ENCODE data around the gene BNC2. TPM values are rescaled to one million over a fixed set of nuclear protein-coding genes. Genes with fewer than 3 reads are reported as not detected.

The BNC2 gene
- total RNA-seq, 1 donor from 2014 or later, result under 0.01 TPM

DNA sequence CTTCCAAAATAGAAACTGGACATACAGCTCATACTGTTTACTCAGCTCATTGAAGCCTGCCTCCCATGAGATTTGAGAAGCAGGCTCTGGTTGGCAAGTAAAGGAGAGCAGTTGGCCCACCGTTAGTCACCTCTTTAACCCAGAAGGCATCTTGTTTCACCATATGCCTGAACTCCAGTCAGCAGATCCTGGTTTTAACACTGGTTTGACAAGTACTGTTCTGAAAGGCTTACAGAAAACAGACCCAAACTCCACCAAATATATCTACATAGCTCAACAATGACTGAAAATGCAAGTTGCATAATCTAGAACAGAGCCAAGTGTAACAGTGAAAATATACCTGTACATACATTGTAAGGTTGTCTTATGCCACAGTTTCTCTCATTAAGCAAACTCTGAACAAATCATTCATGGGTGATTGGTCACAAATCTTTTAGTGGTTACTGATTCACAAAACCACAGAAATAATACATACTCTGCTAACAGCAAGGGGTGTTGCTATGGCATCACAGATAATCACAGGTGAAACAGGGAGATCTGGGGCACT lies 198.8 kb downstream of the BNC2 start:
- DNase-seq (ENCODE audit: low read depth) (peak; percentile 68), FAIRE-seq (no peak)
- Histone ChIP-seq H3K36me3 (ENCODE audit: control insufficient read depth, insufficient read depth, low read length) (no peaks in the 10 kb centered on the region), H3K27me3 (ENCODE audit: control insufficient read depth, insufficient read depth, low read length) (peaks cover 2% of the 10 kb centered on the region), H3K4me3 (ENCODE audit: low read depth, low read length) (no peak overlapping the region)
- TF ChIP-seq CTCF (IDR thresholded peaks at IDR 0.05; ENCODE audit: insufficient read depth, low read length, severe bottlenecking), result no peak

GRCh38 chr9:16670791-16671190 lies 199.7 kb downstream of the BNC2 start:
- no peak overlapping the region for H3K4me3 ChIP-seq (ENCODE audit: low read depth, low read length)
- FAIRE-seq (no peak), DNase-seq (ENCODE audit: low read depth) (no peak)
- H3K27me3 ChIP-seq (ENCODE audit: control insufficient read depth, insufficient read depth, low read length), result peaks cover 2% of the 10 kb centered on the region
- H3K36me3 ChIP-seq (ENCODE audit: control insufficient read depth, insufficient read depth, low read length), result no peaks in the 10 kb centered on the region
- no peak for TF ChIP-seq CTCF (IDR thresholded peaks at IDR 0.05; ENCODE audit: insufficient read depth, low read length, severe bottlenecking)

- no peak for TF ChIP-seq CTCF (IDR thresholded peaks at IDR 0.05; ENCODE audit: insufficient read depth, low read length, severe bottlenecking)
- Histone ChIP-seq H3K4me3 (ENCODE audit: low read depth, low read length) (no peak overlapping the region), H3K36me3 (ENCODE audit: control insufficient read depth, insufficient read depth, low read length) (no peaks in the 10 kb centered on the region), H3K27me3 (ENCODE audit: control insufficient read depth, insufficient read depth, low read length) (peaks cover 2% of the 10 kb centered on the region)
- no peak for DNase-seq (ENCODE audit: low read depth)
- FAIRE-seq, result no peak
Observed at GRCh38 chr9:16668734-16669295, 201.7 kb downstream of the BNC2 start.

DNA sequence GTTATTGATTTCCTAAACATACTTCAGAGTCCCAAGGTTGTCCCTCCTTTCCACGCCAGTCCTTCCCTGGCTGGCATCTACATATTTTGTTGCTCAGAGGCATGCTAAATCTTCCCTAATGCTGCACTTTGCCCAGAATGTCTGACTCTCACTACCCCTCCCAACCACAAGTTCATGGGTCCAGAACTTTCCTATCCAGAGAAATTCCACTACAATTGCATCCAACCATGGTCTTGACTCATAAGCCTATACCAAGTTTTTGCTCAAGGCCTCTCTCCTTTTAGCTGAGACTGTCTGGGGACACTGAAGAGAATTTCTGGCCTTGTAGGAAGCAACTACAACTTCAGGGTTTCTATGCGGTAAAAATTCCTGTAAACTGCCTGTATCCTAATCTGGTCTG lies 206.3 kb downstream of the BNC2 start:
- H3K27me3 ChIP-seq (ENCODE audit: control insufficient read depth, insufficient read depth, low read length), result peaks cover 2% of the 10 kb centered on the region
- H3K36me3 ChIP-seq (ENCODE audit: control insufficient read depth, insufficient read depth, low read length), result no peaks in the 10 kb centered on the region
- H3K4me3 ChIP-seq (ENCODE audit: low read depth, low read length), result no peak overlapping the region
- FAIRE-seq, result peak; percentile 62
- TF ChIP-seq CTCF (IDR thresholded peaks at IDR 0.05; ENCODE audit: insufficient read depth, low read length, severe bottlenecking), result no peak
- DNase-seq (ENCODE audit: low read depth), result no peak

DNA sequence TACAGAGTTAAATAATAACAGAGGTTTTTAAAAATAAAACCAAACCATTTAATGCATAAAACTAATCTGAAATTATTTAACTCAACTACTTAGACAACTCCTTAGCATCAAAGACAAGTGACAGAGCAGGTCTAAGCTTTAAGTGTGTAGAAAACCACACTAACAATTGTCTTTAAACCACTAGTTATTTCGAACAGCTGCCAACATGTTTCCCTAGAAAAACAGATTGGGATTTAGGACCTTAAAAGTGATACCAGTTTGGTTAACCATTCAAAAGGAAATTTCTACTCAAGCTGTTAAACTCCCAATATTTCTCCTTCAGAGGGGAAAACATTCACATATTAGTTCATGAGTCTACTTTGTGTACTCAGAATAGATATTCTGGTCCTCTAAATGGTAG lies 208.7 kb downstream of the BNC2 start:
- no peak for TF ChIP-seq CTCF (IDR thresholded peaks at IDR 0.05; ENCODE audit: insufficient read depth, low read length, severe bottlenecking)
- H3K27me3 ChIP-seq (ENCODE audit: control insufficient read depth, insufficient read depth, low read length), result no peaks in the 10 kb centered on the region
- FAIRE-seq (no peak), DNase-seq (ENCODE audit: low read depth) (no peak)
- H3K4me3 ChIP-seq (ENCODE audit: low read depth, low read length), result no peak overlapping the region
- no peaks in the 10 kb centered on the region for H3K36me3 ChIP-seq (ENCODE audit: control insufficient read depth, insufficient read depth, low read length)

DNA sequence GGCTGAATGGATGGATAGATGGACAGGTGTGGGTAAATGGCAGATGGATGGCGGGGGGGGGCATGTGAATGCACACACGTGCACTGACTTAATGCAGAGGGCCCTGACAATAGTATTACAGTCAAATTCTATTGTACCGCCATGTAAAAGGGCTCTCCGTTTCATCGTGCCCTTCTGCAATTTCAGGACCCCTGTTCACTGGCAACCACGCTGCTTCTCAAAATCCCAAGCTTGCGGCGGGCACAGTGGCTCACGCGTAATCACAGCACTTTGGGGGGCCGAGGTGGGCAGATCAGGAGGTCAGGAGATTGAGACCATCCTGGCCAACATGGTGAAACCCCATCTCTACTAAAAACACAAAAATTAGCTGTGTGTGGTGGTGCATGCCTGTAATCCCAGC lies 211.4 kb downstream of the BNC2 start:
- Histone ChIP-seq H3K27me3 (ENCODE audit: control insufficient read depth, insufficient read depth, low read length) (no peaks in the 10 kb centered on the region), H3K4me3 (ENCODE audit: low read depth, low read length) (no peak overlapping the region), H3K36me3 (ENCODE audit: control insufficient read depth, insufficient read depth, low read length) (no peaks in the 10 kb centered on the region)
- no peak for TF ChIP-seq CTCF (IDR thresholded peaks at IDR 0.05; ENCODE audit: insufficient read depth, low read length, severe bottlenecking)
- no peak for DNase-seq (ENCODE audit: low read depth)
- no peak for FAIRE-seq

Measured in bronchial epithelial cell (primary cell).